ENCODE measurements around the gene UBE2D1. TPM values are rescaled to one million over a fixed set of nuclear protein-coding genes. Genes with fewer than 3 reads are reported as not detected.

The UBE2D1 gene
- 8.9 TPM for total RNA-seq

GRCh38 chr10:58334817-58335305 lies at the start of gene UBE2D1:
Gene UBE2D1, plus strand, starts transcription at chr10:58335006. Its CDS starts 196 bp downstream, at chr10:58335202.
- H3K9me3 ChIP-seq (ENCODE audit: control insufficient read depth in 3 of 3, low read length in 3 of 3) = no peaks in the 10 kb centered on the region
- no peaks in the 10 kb centered on the region for H3K27me3 ChIP-seq (ENCODE audit: control insufficient read depth in 3 of 3, insufficient read depth in 3 of 3, low read length in 3 of 3)
- peak within 1 kb of the TSS; percentile 92 to 99 (median 98) for H3K9ac ChIP-seq (ENCODE audit: low read depth in 1 of 3, low read length in 3 of 3)
- H3K4me1 ChIP-seq (ENCODE audit: control insufficient read depth in 3 of 3, insufficient read depth in 3 of 3, low read length in 3 of 3) = peaks cover 5 to 16% (median 14%) of the 10 kb centered on the region in 3 donors
- H3K36me3 ChIP-seq (ENCODE audit: control insufficient read depth in 3 of 3, insufficient read depth in 3 of 3, low read length in 3 of 3) = no peaks in the 10 kb centered on the region
- H3K4me3 ChIP-seq (ENCODE audit: low read length in 3 of 3) = peak within 1 kb of the TSS; percentile 84 to 90 (median 86)
- peak within 1 kb of the TSS; percentile 99 for H3K27ac ChIP-seq (ENCODE audit: low read depth, low read length)

DNA sequence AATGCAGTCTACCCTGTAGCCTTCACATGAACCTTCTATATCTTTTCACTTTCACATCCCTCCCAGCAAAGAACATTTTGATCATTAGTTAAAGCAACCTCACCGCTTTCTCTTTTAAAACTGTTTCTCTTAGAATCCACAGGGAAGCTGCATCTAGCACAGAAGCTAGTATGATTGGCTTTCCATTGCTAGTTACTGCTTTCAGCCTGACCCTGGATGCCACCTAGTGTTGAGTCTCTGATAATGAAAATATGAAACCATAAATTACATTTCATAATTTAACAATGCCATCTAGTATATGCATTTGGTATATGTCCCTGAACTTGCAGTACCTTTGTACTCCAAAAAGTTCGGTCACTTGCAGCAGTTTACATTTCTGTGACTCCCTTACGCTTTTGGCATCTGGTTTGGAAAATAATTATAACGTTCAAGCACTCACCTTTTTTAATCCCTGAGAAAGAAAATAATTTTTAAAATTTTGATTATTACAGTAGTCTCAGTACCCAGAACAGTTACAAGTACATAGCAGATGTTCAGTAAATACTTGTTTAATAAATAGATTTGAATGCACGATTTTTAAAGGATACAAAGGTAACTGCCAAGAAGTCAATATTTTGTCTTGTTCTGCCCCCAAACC lies 43.1 kb upstream of the UBE2D1 start:
- Histone ChIP-seq H3K4me3 (ENCODE audit: low read length in 3 of 3) (no peak overlapping the region), H3K36me3 (ENCODE audit: control insufficient read depth in 3 of 3, insufficient read depth in 3 of 3, low read length in 3 of 3) (no peaks in the 10 kb centered on the region), H3K4me1 (ENCODE audit: control insufficient read depth in 3 of 3, insufficient read depth in 3 of 3, low read length in 3 of 3) (no peaks in the 10 kb centered on the region), H3K9me3 (ENCODE audit: control insufficient read depth in 3 of 3, low read length in 3 of 3) (no peaks in the 10 kb centered on the region), H3K27me3 (ENCODE audit: control insufficient read depth in 3 of 3, insufficient read depth in 3 of 3, low read length in 3 of 3) (no peaks in the 10 kb centered on the region), H3K9ac (ENCODE audit: low read depth in 1 of 3, low read length in 3 of 3) (no peak overlapping the region), H3K27ac (ENCODE audit: low read depth, low read length) (no peak overlapping the region)

GRCh38 chr10:58293989-58294388 lies 40.8 kb upstream of the UBE2D1 start:
- Histone ChIP-seq H3K9ac (ENCODE audit: low read depth in 1 of 3, low read length in 3 of 3) (no peak overlapping the region), H3K27ac (ENCODE audit: low read depth, low read length) (no peak overlapping the region), H3K9me3 (ENCODE audit: control insufficient read depth in 3 of 3, low read length in 3 of 3) (no peaks in the 10 kb centered on the region)

DNA sequence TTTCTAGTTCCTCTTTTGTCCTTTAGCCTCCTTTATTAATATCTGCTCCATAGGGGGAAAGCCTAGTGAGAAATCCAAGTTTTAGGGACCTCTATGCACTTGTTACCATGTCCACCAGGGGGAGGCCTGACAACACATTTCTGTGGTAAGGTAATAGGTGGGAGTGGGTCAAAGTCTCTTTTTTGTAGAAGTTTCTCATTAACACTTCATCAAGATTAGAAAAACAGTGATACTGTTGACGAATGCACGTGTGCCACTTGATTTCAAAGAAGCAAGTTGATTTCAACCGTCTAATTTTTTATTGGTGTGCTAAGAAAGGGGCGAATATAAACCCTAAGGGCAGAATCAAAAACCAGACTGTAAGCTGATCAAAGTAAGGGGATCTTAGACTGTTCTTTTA lies 35.2 kb upstream of the UBE2D1 start:
- H3K27me3 ChIP-seq (ENCODE audit: control insufficient read depth in 3 of 3, insufficient read depth in 3 of 3, low read length in 3 of 3) = no peaks in the 10 kb centered on the region
- H3K36me3 ChIP-seq (ENCODE audit: control insufficient read depth in 3 of 3, insufficient read depth in 3 of 3, low read length in 3 of 3) = no peaks in the 10 kb centered on the region
- no peaks in the 10 kb centered on the region for H3K9me3 ChIP-seq (ENCODE audit: control insufficient read depth in 3 of 3, low read length in 3 of 3)
- no peak overlapping the region for H3K4me3 ChIP-seq (ENCODE audit: low read length in 3 of 3)
- no peak overlapping the region for H3K27ac ChIP-seq (ENCODE audit: low read depth, low read length)
- no peaks in the 10 kb centered on the region for H3K4me1 ChIP-seq (ENCODE audit: control insufficient read depth in 3 of 3, insufficient read depth in 3 of 3, low read length in 3 of 3)
- no peak overlapping the region for H3K9ac ChIP-seq (ENCODE audit: low read depth in 1 of 3, low read length in 3 of 3)

More at GRCh38 chr10:58293989-58294388, 40.8 kb upstream of the UBE2D1 start:
- H3K27me3 ChIP-seq (ENCODE audit: control insufficient read depth in 3 of 3, insufficient read depth in 3 of 3, low read length in 3 of 3) = no peaks in the 10 kb centered on the region
- H3K4me3 ChIP-seq (ENCODE audit: low read length in 3 of 3) = no peak overlapping the region
- H3K36me3 ChIP-seq (ENCODE audit: control insufficient read depth in 3 of 3, insufficient read depth in 3 of 3, low read length in 3 of 3) = no peaks in the 10 kb centered on the region
- no peaks in the 10 kb centered on the region for H3K4me1 ChIP-seq (ENCODE audit: control insufficient read depth in 3 of 3, insufficient read depth in 3 of 3, low read length in 3 of 3)

- Histone ChIP-seq H3K9ac (ENCODE audit: low read depth in 1 of 3, low read length in 3 of 3) (no peak overlapping the region), H3K9me3 (ENCODE audit: control insufficient read depth in 3 of 3, low read length in 3 of 3) (no peaks in the 10 kb centered on the region), H3K4me1 (ENCODE audit: control insufficient read depth in 3 of 3, insufficient read depth in 3 of 3, low read length in 3 of 3) (no peaks in the 10 kb centered on the region), H3K27ac (ENCODE audit: low read depth, low read length) (no peak overlapping the region), H3K36me3 (ENCODE audit: control insufficient read depth in 3 of 3, insufficient read depth in 3 of 3, low read length in 3 of 3) (no peaks in the 10 kb centered on the region), H3K4me3 (ENCODE audit: low read length in 3 of 3) (no peak overlapping the region), H3K27me3 (ENCODE audit: control insufficient read depth in 3 of 3, insufficient read depth in 3 of 3, low read length in 3 of 3) (no peaks in the 10 kb centered on the region)
Observed at GRCh38 chr10:58300676-58301075, 34.1 kb upstream of the UBE2D1 start.

GRCh38 chr10:58302254-58302653 lies 32.6 kb upstream of the UBE2D1 start:
- Histone ChIP-seq H3K9ac (ENCODE audit: low read depth in 1 of 3, low read length in 3 of 3) (no peak overlapping the region), H3K27me3 (ENCODE audit: control insufficient read depth in 3 of 3, insufficient read depth in 3 of 3, low read length in 3 of 3) (no peaks in the 10 kb centered on the region), H3K9me3 (ENCODE audit: control insufficient read depth in 3 of 3, low read length in 3 of 3) (no peaks in the 10 kb centered on the region), H3K4me1 (ENCODE audit: control insufficient read depth in 3 of 3, insufficient read depth in 3 of 3, low read length in 3 of 3) (no peaks in the 10 kb centered on the region), H3K27ac (ENCODE audit: low read depth, low read length) (no peak overlapping the region), H3K4me3 (ENCODE audit: low read length in 3 of 3) (no peak overlapping the region), H3K36me3 (ENCODE audit: control insufficient read depth in 3 of 3, insufficient read depth in 3 of 3, low read length in 3 of 3) (no peaks in the 10 kb centered on the region)

DNA sequence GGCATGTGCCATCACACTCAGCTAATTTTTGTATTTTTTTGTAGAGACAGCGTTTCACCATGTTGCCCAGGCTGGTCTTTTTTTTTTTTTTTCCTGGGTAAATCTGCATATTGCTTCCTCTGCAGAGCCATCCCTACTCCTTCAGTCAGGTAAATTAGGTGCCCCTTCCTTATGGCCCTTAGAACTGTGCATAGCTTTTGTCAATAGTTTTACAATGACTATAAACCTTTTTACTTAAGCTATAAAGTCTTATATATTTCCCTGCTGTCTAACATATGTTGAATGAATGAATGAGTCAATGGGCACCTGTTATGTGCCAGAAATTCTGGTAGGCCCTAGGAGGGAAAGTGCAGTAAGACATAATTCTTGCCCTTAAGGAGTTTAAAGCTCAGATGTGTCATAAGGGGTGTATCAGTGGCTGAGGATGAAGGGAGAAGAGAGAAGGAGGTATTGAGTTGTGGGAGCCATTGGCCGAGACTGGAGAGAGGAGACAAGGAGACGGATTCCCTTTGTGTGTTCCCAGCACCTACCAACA lies 30.6 kb upstream of the UBE2D1 start:
- Histone ChIP-seq H3K9ac (ENCODE audit: low read depth in 1 of 3, low read length in 3 of 3) (no peak overlapping the region), H3K27me3 (ENCODE audit: control insufficient read depth in 3 of 3, insufficient read depth in 3 of 3, low read length in 3 of 3) (no peaks in the 10 kb centered on the region), H3K4me3 (ENCODE audit: low read length in 3 of 3) (no peak overlapping the region), H3K4me1 (ENCODE audit: control insufficient read depth in 3 of 3, insufficient read depth in 3 of 3, low read length in 3 of 3) (no peaks in the 10 kb centered on the region), H3K27ac (ENCODE audit: low read depth, low read length) (no peak overlapping the region), H3K9me3 (ENCODE audit: control insufficient read depth in 3 of 3, low read length in 3 of 3) (no peaks in the 10 kb centered on the region), H3K36me3 (ENCODE audit: control insufficient read depth in 3 of 3, insufficient read depth in 3 of 3, low read length in 3 of 3) (no peaks in the 10 kb centered on the region)

DNA sequence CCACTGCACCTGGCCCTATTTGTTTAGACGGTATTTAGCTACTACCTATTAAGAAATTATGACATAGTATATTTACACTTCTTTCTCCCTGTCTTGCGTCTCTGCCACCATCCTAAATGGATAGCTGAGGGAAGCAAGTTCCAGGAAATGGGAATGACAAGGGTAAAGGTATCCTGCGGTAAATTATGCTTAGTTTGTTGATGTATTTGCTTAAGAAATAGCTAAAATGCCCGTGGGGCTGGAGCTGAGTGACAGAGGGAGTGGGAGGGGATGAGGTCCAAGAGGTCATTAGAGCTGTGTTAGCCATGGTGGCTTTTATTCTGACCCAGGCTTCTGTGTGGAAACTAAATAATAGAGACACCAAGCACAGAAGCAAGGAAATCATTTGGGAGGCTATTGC lies 29.0 kb upstream of the UBE2D1 start:
- H3K27me3 ChIP-seq (ENCODE audit: control insufficient read depth in 3 of 3, insufficient read depth in 3 of 3, low read length in 3 of 3) = no peaks in the 10 kb centered on the region
- H3K27ac ChIP-seq (ENCODE audit: low read depth, low read length) = no peak overlapping the region
- H3K9ac ChIP-seq (ENCODE audit: low read depth in 1 of 3, low read length in 3 of 3) = no peak overlapping the region
- H3K9me3 ChIP-seq (ENCODE audit: control insufficient read depth in 3 of 3, low read length in 3 of 3) = no peaks in the 10 kb centered on the region
- H3K4me1 ChIP-seq (ENCODE audit: control insufficient read depth in 3 of 3, insufficient read depth in 3 of 3, low read length in 3 of 3) = no peaks in the 10 kb centered on the region
- no peak overlapping the region for H3K4me3 ChIP-seq (ENCODE audit: low read length in 3 of 3)
- no peaks in the 10 kb centered on the region for H3K36me3 ChIP-seq (ENCODE audit: control insufficient read depth in 3 of 3, insufficient read depth in 3 of 3, low read length in 3 of 3)

GRCh38 chr10:58307676-58308075 lies 27.1 kb upstream of the UBE2D1 start:
- H3K36me3 ChIP-seq (ENCODE audit: control insufficient read depth in 3 of 3, insufficient read depth in 3 of 3, low read length in 3 of 3) = no peaks in the 10 kb centered on the region
- no peaks in the 10 kb centered on the region for H3K4me1 ChIP-seq (ENCODE audit: control insufficient read depth in 3 of 3, insufficient read depth in 3 of 3, low read length in 3 of 3)

GRCh38 chr10:58311026-58311425 lies 23.8 kb upstream of the UBE2D1 start:
- H3K4me1 ChIP-seq (ENCODE audit: control insufficient read depth in 3 of 3, insufficient read depth in 3 of 3, low read length in 3 of 3) = no peaks in the 10 kb centered on the region
- H3K27me3 ChIP-seq (ENCODE audit: control insufficient read depth in 3 of 3, insufficient read depth in 3 of 3, low read length in 3 of 3) = no peaks in the 10 kb centered on the region
- no peak overlapping the region for H3K27ac ChIP-seq (ENCODE audit: low read depth, low read length)
- no peak overlapping the region for H3K4me3 ChIP-seq (ENCODE audit: low read length in 3 of 3)
- no peaks in the 10 kb centered on the region for H3K36me3 ChIP-seq (ENCODE audit: control insufficient read depth in 3 of 3, insufficient read depth in 3 of 3, low read length in 3 of 3)
- no peak overlapping the region for H3K9ac ChIP-seq (ENCODE audit: low read depth in 1 of 3, low read length in 3 of 3)
- H3K9me3 ChIP-seq (ENCODE audit: control insufficient read depth in 3 of 3, low read length in 3 of 3) = no peaks in the 10 kb centered on the region

More at GRCh38 chr10:58307676-58308075, 27.1 kb upstream of the UBE2D1 start:
- Histone ChIP-seq H3K9me3 (ENCODE audit: control insufficient read depth in 3 of 3, low read length in 3 of 3) (no peaks in the 10 kb centered on the region), H3K4me3 (ENCODE audit: low read length in 3 of 3) (no peak overlapping the region), H3K27ac (ENCODE audit: low read depth, low read length) (no peak overlapping the region), H3K9ac (ENCODE audit: low read depth in 1 of 3, low read length in 3 of 3) (no peak overlapping the region), H3K27me3 (ENCODE audit: control insufficient read depth in 3 of 3, insufficient read depth in 3 of 3, low read length in 3 of 3) (no peaks in the 10 kb centered on the region)

Data from skeletal muscle tissue (tissue), 4 donors.